Calu3 (cell line): Measurements from ENCODE around the gene DUSP23. TPM values are rescaled to one million over a fixed set of nuclear protein-coding genes. Genes with fewer than 3 reads are reported as not detected.

ENCODE experiments used
- BruUV-seq: library from RNA; stranded (reverse); fragments of 400-500 nt; replicated peaks from 2 replicates; lab custom pipeline; 2021; lab: Mats Ljungman, UMichigan
- CTCF ChIA-PET: fragments of 300-600 bp; sonication (Branson Sonifier 250); formaldehyde crosslinking; loops from one replicate; lab custom pipeline; 2022; ENCODE audit warnings: antibody characterized with exemption; lab: Charles Lee
- DNase-seq: peaks from one replicate; pipeline ENCODE4 v3.0.0; 2022
- H3K27ac Mint-ChIP-seq: one replicate; pipeline ENCODE4 v1.8.0; 2022; ENCODE audit warnings: mixed read lengths; ENCODE audit not compliant: unreplicated experiment
- H3K27me3 Mint-ChIP-seq: one replicate; pipeline ENCODE4 v1.8.0; 2022; ENCODE audit warnings: mixed read lengths; ENCODE audit not compliant: unreplicated experiment
- H3K36me3 Mint-ChIP-seq: one replicate; pipeline ENCODE4 v1.8.0; 2022; ENCODE audit warnings: mild to moderate bottlenecking, moderate library complexity, mixed read lengths; ENCODE audit not compliant: insufficient read depth, unreplicated experiment
- H3K4me1 Mint-ChIP-seq: one replicate; pipeline ENCODE4 v1.8.0; 2022; ENCODE audit warnings: mild to moderate bottlenecking, low read depth, mixed read lengths; ENCODE audit not compliant: unreplicated experiment
- H3K4me3 Mint-ChIP-seq: one replicate; pipeline ENCODE4 v1.8.0; 2022; ENCODE audit warnings: mild to moderate bottlenecking, low read depth, moderate library complexity, mixed read lengths; ENCODE audit not compliant: unreplicated experiment
- H3K9me3 Mint-ChIP-seq: one replicate; pipeline ENCODE4 v1.8.0; 2022; ENCODE audit warnings: low read depth, mixed read lengths; ENCODE audit not compliant: unreplicated experiment
- intact Hi-C: fragments of 100-400 bp; cut with micrococcal nuclease; formaldehyde crosslinking; loops from one replicate; pipeline ENCODE4 v1.10.0; 2022; ENCODE audit not compliant: unreplicated experiment
- total RNA-seq: library from RNA; stranded (reverse); gene quantifications from 2 replicates; pipeline ENCODE4 v1.2.3, GENCODE V29; 2022
- TF ChIP-seq, protein P1 (sequence below): fragments of 200-600 bp; IDR thresholded peaks from one replicate; pipeline ENCODE4 v1.8.0; 2022; ENCODE audit warnings: antibody characterized with exemption; ENCODE audit not compliant: unreplicated experiment

Gene DUSP23
- total RNA-seq, 1 experiment from 2014 or later: 10.6 TPM

DNA sequence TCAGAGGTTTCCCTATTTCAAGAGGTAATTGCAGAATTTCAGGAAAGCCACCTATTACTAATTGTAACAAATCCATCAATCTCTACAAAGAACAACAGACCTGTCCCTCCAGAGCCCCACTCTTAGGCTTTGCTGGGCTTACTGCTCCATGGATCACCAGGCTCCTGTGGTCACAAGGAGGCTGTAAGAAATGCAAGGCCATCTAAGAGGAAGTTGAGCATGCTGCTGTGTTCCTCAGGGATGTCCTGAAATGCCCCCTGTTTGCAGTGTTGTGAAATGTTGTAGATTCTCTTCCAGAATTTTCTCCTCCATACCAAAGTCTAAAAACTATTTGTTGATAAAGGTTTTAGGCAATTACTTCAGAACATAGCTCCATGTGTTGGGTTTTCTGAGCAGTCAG lies 24.4 kb upstream of the DUSP23 start:
- BruUV-seq: no TSS peak
- Mint-ChIP-seq H3K36me3 (peaks cover 6% of the 10 kb centered on the region), H3K27ac (no peak overlapping the region), H3K4me3 (no peak overlapping the region), H3K9me3 (peaks cover 4% of the 10 kb centered on the region), H3K4me1 (peaks cover 20% of the 10 kb centered on the region), H3K27me3 (no peaks in the 10 kb centered on the region)
- intact Hi-C loops: no loop called here
- TF ChIP-seq, protein P1, sequence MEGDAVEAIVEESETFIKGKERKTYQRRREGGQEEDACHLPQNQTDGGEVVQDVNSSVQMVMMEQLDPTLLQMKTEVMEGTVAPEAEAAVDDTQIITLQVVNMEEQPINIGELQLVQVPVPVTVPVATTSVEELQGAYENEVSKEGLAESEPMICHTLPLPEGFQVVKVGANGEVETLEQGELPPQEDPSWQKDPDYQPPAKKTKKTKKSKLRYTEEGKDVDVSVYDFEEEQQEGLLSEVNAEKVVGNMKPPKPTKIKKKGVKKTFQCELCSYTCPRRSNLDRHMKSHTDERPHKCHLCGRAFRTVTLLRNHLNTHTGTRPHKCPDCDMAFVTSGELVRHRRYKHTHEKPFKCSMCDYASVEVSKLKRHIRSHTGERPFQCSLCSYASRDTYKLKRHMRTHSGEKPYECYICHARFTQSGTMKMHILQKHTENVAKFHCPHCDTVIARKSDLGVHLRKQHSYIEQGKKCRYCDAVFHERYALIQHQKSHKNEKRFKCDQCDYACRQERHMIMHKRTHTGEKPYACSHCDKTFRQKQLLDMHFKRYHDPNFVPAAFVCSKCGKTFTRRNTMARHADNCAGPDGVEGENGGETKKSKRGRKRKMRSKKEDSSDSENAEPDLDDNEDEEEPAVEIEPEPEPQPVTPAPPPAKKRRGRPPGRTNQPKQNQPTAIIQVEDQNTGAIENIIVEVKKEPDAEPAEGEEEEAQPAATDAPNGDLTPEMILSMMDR: no peak
- no peak for DNase-seq
- CTCF ChIA-PET: interaction anchor here (0.6 kb wide), 1 partner anchor 278 kb away, joined by 4 read pairs; no protein-coding TSS in a partner anchor

DNA sequence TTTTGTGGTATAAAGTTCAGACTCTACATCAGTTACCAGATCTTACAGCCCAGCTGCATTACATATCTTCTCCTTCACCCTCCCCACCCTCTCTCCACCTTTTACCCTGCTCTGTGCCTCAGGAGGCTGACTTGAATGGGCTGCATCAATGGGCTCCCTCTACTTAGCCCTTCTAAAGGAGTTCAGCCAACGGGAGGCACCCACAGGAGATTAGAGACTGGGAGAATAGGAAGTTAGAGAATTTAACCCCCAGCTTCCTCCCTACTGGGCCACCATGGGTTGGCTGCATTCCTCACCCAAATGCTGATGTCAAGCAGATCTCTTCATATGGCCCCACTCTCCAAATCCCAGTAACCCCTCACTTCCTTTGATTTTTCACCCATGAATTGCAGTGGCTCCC lies 17.1 kb upstream of the DUSP23 start:
- no peak for DNase-seq
- intact Hi-C loops: no loop called here
- H3K27ac Mint-ChIP-seq: no peak overlapping the region
- H3K4me3 Mint-ChIP-seq: no peak overlapping the region
- no peaks in the 10 kb centered on the region for H3K4me1 Mint-ChIP-seq
- BruUV-seq: no TSS peak
- TF ChIP-seq, protein P1: no peak
- H3K27me3 Mint-ChIP-seq: no peaks in the 10 kb centered on the region
- CTCF ChIA-PET: no interaction called here
- H3K9me3 Mint-ChIP-seq: peaks cover 4% of the 10 kb centered on the region
- no peaks in the 10 kb centered on the region for H3K36me3 Mint-ChIP-seq

DNA sequence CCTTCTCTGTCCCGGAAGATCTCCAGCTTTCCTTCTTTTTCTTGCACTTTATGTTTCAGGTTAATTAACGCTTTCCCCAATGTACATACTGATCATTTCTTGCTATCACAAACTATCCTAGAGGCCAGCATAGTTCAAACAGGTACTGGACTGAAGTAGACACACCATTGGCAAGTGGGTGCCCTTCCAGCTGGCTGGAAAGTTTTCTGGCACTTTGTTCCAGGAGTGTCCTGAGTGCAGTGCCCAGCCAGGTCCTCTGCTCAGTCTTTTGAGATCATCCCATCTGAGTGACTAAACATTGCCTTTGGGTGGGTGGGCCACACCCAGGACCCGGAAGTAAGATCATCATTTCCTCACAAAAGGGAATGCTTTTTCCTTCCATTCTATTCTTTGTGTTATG lies 15.0 kb upstream of the DUSP23 start:
- Mint-ChIP-seq H3K27me3 (no peaks in the 10 kb centered on the region), H3K27ac (no peak overlapping the region), H3K9me3 (peaks cover 4% of the 10 kb centered on the region), H3K4me3 (no peak overlapping the region), H3K36me3 (no peaks in the 10 kb centered on the region), H3K4me1 (no peaks in the 10 kb centered on the region)
- no TSS peak for BruUV-seq
- intact Hi-C loops: no loop called here
- TF ChIP-seq, protein P1: no peak
- DNase-seq: no peak
- CTCF ChIA-PET: interaction anchor here (1.1 kb wide), 1 partner anchor 13 kb away, joined by 3 read pairs; no protein-coding TSS in a partner anchor

DNA sequence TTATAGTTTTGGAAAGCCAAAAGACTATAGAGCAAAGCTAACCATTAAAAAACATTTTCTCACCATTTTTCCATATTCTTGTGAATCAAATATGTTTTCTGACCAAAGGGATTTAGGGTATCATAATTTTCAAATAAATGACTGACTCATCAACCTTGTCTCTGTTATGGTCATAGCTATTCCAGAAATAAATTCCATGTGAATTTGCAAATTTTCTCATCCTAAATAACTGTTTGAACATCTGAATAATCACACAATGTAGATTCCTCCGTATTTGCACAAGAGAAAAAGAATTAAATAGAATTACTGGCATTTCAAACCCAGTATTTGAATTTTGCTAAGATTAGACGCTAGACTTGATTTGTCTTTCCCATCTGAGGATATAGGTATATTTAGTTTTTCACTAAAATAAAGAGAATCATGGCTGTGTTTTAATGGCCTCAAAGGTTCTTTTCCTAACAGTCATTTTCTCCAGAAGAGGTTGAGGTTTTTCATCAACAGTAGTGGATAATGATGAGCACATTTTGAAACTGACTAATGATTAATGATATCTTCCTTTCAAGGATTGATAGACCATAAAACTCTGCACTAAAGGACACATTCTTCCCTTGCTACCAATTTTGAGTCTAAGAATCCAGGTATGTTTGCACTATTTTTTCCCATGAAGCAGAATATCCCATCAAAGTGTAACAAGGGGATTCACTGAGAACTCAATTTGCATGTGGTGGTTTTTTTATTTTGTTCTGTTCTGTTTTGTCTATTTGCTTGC lies 9.5 kb upstream of the DUSP23 start:
- CTCF ChIA-PET: no interaction called here
- intact Hi-C loops: loop anchor here (5.0 kb wide), 1 partner anchor 344 kb away; no protein-coding TSS in a partner anchor
- no peaks in the 10 kb centered on the region for H3K9me3 Mint-ChIP-seq

More for the DNA sequence above, 9.5 kb upstream of the DUSP23 start:
- Mint-ChIP-seq H3K27ac (no peak overlapping the region), H3K4me3 (no peak overlapping the region), H3K36me3 (no peaks in the 10 kb centered on the region), H3K27me3 (no peaks in the 10 kb centered on the region), H3K4me1 (peaks cover 6% of the 10 kb centered on the region)
- TF ChIP-seq, protein P1: no peak
- BruUV-seq: no TSS peak
- no peak for DNase-seq
